Activated naive CD4-positive, alpha-beta T cell treated with anti-CD3 and anti-CD28 coated beads, Interleukin-2, amount 10 ng/mL, durations not matched to agents 7 days and 5 days (primary cell): ENCODE data around the gene EPC2.

Source experiments
- CTCF ChIA-PET: fragments of 350-600 bp; sonication (Branson Sonifier 250); formaldehyde crosslinking; loops from one replicate; lab custom pipeline; 2021; ENCODE audit warnings: antibody characterized with exemption; lab: Charles Lee
- DNase-seq: peaks from one replicate; pipeline ENCODE4 v3.0.0-alpha.2; 2020
- H3K27ac Mint-ChIP-seq: one replicate; pipeline ENCODE4 v1.8.0; 2021; ENCODE audit warnings: mild to moderate bottlenecking, moderate library complexity, mixed read lengths
- H3K27me3 Mint-ChIP-seq: one replicate; pipeline ENCODE4 v1.8.0; 2021; ENCODE audit warnings: mild to moderate bottlenecking, mixed read lengths
- H3K36me3 Mint-ChIP-seq: one replicate; pipeline ENCODE4 v1.8.0; 2021; ENCODE audit warnings: mixed read lengths
- H3K4me1 Mint-ChIP-seq: one replicate; pipeline ENCODE4 v1.8.0; 2021; ENCODE audit warnings: mixed read lengths
- H3K4me3 Mint-ChIP-seq: one replicate; pipeline ENCODE4 v1.8.0; 2021; ENCODE audit warnings: mild to moderate bottlenecking, moderate library complexity, mixed read lengths
- H3K9me3 Mint-ChIP-seq: one replicate; pipeline ENCODE4 v1.8.0; 2021; ENCODE audit warnings: mixed read lengths

The EPC2 gene

DNA sequence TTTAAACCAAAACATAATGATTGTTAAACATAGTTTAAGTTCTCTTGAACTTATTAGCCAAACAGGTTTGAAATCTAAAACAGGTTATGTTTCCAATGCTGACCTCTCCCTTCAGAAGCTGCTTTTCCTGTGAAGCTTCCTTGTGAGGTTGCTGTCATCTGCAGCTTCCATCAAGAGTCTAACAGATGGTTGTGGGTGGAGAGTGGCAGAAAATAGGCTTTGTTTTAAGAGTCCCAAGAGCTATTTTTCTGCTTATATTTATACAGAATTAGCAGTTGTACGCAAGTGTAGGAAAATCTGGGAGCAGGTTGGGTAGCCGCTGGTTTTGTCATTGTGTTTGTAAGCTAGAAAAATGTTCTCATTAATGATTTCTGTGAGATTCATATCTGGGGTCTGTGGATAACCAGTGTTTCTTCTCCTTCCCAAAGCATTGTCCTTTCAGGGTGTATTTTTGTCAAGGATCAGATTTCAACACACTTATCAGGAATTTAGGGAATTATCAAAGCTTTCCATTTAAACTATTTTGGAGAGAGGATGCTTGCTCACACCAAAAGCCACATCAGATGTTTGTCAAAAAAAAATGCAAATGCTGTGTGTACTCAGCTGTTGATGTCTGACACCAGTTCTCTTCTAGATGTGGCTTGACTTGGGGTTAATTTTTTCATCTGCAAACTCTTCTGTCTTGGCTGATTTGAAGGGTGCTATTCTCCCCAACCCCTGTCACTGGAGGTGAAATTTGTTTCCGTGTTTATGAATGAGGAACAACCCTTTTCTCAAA lies 152.4 kb downstream of the EPC2 start:
- DNase-seq, result no peak
- Mint-ChIP-seq H3K36me3 (no peaks in the 10 kb centered on the region), H3K27ac (no peak overlapping the region), H3K9me3 (no peaks in the 10 kb centered on the region), H3K27me3 (peaks cover 12% of the 10 kb centered on the region), H3K4me1 (no peaks in the 10 kb centered on the region), H3K4me3 (no peak overlapping the region)
- CTCF ChIA-PET, result no interaction called here

DNA sequence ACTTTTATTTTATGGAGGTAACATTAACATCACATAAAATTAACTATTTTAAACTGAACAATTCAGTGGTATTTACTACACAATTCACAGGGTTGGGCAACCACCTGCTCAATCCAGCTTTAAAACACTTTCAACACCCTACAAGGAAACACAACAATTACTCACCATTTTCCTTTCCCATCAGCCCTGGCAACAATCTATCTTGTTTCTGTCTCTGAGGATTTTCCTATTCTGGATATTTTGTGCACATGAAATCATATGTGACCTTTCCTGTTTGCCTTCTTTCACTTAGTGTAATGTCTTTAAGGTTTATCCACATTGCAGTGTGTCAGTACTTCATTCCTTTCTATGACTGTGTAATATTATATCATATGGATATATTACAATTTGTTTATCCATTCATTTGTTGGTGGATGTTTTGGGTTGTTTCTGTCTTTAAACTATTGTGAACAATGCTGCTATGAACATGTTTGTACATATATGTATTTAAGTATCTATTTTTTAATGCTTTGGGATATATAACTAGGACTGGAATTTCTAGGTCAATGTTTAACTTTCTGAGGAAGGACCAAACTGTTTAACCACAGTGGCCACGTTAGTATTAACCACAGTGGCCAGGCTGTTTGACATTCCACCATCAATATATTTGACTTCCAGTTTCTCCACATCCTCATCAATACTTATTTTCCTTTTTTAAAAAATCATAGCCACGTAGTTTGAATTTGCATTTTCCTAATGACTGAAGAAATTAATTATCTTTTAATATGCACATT lies 158.1 kb downstream of the EPC2 start:
- Mint-ChIP-seq H3K9me3 (peaks cover 4% of the 10 kb centered on the region), H3K36me3 (no peaks in the 10 kb centered on the region), H3K27ac (no peak overlapping the region), H3K27me3 (peaks cover 13% of the 10 kb centered on the region), H3K4me1 (no peaks in the 10 kb centered on the region), H3K4me3 (no peak overlapping the region)
- CTCF ChIA-PET, result no interaction called here
- DNase-seq, result no peak

DNA sequence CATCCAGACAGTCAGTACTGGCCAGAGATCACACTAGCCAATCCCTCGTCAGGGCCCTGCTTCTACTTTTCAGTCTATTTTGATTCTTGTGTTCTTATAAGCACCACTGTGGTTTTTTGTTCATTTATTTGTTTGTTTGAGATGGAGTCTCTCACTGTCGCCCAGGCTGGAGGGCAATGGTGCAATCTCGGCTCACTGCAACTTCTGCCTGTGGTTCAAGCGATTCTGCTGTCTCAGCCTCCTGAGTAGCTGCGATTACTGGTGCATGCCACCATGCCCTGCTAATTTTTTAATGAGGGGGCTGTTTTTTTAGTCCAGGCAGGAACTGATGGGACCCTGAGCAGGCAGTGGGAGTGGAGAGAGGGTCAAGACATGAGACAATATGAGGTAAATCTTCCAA lies 165.5 kb downstream of the EPC2 start:
- H3K27me3 Mint-ChIP-seq, result peaks cover 23% of the 10 kb centered on the region
- H3K4me3 Mint-ChIP-seq, result no peak overlapping the region
- no peak for DNase-seq
- H3K9me3 Mint-ChIP-seq, result peaks cover 4% of the 10 kb centered on the region
- no peak overlapping the region for H3K27ac Mint-ChIP-seq
- no peaks in the 10 kb centered on the region for H3K36me3 Mint-ChIP-seq
- CTCF ChIA-PET, result no interaction called here
- H3K4me1 Mint-ChIP-seq, result no peaks in the 10 kb centered on the region

DNA sequence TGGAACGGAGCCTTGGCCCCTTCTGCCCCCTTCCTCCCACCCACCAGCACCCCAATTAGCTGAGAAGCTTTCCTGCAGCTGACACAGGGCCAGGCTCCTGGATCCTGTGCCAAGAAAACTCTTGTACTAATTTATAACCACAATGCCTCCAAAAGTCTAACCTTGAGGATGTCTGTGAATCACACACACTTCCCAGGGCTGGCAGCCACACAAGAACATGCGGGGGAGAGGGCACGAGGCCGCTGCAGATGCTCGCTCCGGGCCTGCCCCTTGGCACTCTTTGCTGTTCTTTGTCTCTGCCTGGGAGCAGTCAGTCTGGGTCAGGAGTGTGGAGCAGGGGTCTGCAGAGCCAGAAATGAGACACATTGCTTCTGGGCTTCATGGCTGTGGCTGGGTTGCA lies 167.8 kb downstream of the EPC2 start:
- Mint-ChIP-seq H3K4me3 (no peak overlapping the region), H3K27ac (no peak overlapping the region), H3K4me1 (peaks cover 1% of the 10 kb centered on the region), H3K27me3 (peaks cover 24% of the 10 kb centered on the region), H3K36me3 (no peaks in the 10 kb centered on the region), H3K9me3 (no peaks in the 10 kb centered on the region)
- DNase-seq, result no peak
- CTCF ChIA-PET, result no interaction called here

DNA sequence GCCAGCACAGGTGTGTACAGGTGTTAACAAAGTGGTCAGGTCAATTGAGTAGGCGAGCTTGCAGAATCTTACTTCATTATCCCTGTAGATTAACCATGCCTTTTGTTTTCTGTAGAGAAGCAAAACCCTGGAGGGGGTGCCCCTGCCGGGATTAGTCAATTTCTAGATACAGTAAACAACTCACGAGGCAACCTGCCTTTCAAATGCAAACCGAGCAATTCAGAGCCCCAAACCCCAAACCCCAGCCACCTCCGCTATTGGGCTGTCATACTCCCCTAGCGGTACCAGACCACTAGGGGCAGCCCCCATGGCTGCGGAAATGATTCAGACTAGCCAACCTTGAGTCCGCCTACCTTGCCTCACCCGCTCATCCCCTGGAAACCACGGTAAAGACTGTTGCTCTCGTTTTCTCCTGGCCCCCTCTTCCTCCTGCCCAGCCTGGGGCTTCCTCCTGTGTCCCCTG lies 169.1 kb downstream of the EPC2 start:
- Mint-ChIP-seq H3K27ac (no peak overlapping the region), H3K4me1 (peaks cover 4% of the 10 kb centered on the region), H3K27me3 (peaks cover 19% of the 10 kb centered on the region), H3K36me3 (no peaks in the 10 kb centered on the region), H3K9me3 (no peaks in the 10 kb centered on the region), H3K4me3 (no peak overlapping the region)
- CTCF ChIA-PET, result no interaction called here
- no peak for DNase-seq

DNA sequence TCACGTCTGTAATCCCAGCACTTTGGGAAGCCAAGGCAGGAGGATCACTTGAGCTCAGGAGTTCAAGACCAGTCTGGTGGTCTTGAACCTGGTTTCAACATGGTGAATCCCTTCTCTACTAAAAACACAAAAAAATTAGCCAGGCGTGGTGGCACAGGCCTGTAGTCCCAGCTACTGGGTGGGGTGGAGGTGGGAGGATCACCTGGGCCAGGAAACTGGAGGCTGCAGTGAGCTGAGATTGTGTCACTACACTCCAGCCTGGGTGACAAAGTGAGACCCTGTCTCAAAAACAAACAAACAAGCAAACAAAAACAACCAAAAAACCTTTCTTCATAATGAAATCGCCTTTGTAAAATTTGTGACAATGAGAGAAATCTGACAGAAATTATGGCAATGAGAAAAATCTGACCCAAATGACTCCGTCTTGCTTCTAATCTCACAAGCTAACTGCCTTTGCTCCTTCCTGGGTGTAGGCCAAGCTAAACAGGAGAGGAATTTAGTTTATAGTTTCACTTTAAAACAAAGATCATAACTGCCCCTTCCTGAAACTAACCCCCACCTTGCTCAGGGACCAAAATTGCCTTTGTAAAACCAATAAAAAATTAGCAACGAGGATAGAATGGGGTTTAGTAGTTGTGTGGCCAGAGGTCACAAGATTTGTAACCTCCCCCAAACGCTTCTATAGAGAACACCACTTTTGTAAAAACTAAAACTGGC lies 169.8 kb downstream of the EPC2 start:
- Mint-ChIP-seq H3K27me3 (peaks cover 21% of the 10 kb centered on the region), H3K9me3 (no peaks in the 10 kb centered on the region), H3K36me3 (no peaks in the 10 kb centered on the region), H3K4me3 (no peak overlapping the region), H3K4me1 (peaks cover 4% of the 10 kb centered on the region), H3K27ac (no peak overlapping the region)
- DNase-seq, result no peak
- CTCF ChIA-PET, result no interaction called here

DNA sequence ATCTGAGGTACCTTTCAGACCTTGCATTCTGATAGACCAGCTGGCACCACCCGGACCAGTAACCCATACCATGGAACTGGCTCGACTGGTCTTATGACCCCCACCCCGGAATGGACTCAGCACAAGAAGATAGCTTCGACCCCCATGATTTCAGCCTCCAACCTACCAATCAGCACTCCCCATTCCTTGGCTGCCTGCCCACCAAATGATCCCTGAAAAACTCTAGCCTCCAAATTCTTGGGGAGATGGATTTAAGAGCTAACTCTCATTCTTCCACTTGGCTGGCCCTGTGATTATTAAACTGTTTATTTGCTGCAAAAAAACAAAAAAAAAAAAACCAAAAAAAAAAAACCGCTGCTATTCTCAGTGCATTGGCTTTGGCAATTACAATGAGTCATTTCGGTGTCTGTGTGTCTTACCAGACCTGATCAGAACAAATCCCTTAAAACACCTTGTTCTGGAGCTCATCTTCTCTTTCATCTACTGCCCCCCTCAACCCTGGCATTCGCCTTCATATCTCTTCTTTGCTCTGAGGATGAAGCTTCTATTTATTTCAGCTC lies 170.4 kb downstream of the EPC2 start:
- no peak overlapping the region for H3K4me3 Mint-ChIP-seq
- no peaks in the 10 kb centered on the region for H3K9me3 Mint-ChIP-seq
- no peak for DNase-seq
- H3K27ac Mint-ChIP-seq, result no peak overlapping the region
- peaks cover 4% of the 10 kb centered on the region for H3K4me1 Mint-ChIP-seq
- H3K27me3 Mint-ChIP-seq, result peaks cover 19% of the 10 kb centered on the region
- CTCF ChIA-PET, result no interaction called here
- H3K36me3 Mint-ChIP-seq, result no peaks in the 10 kb centered on the region

DNA sequence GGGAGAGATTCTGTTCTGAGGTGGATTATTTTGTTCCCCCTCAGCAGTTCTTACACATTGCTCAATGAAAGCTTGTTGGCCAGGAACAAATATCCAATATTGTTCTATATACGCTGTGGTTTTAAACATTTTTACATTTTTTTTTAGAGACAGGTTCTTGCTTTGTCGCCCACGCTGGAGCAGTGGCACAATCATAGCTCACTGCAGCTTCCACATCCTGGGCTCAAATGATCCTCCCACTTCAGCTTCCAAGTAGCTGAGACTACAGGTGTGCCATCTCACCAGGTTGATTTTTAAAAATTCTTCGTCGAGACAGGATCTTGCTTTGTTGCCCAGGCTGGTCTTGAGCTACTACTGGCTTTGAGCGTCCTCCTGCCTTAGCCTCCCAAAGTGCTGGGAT lies 171.6 kb downstream of the EPC2 start:
- Mint-ChIP-seq H3K27ac (no peak overlapping the region), H3K4me3 (no peak overlapping the region), H3K27me3 (peaks cover 18% of the 10 kb centered on the region), H3K9me3 (no peaks in the 10 kb centered on the region), H3K4me1 (peaks cover 4% of the 10 kb centered on the region), H3K36me3 (no peaks in the 10 kb centered on the region)
- CTCF ChIA-PET, result no interaction called here
- DNase-seq, result no peak

DNA sequence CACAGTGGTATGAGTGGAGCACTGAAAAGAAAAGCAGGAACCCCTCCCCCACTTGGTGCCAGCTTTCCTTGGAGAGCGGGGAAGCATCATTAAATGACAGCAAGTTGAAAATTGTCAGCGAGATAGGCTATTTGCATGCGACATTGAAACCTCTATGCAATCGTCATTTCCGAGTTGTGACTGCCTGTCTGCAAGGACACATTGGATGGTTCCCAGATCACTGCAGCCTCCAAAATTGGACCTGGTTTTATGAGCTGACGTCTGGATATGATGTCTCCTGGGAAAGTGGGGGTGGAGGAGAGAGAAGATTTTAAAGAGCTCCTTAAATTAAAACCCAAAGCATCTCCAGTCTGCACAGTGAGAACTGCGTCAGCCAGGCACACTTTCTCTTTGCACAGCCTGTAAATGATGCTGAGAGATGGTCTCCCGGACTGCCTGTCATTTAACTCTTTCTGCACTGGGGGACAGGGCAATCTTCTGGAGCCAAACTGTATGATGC lies 172.7 kb downstream of the EPC2 start:
- no peaks in the 10 kb centered on the region for H3K9me3 Mint-ChIP-seq
- peaks cover 18% of the 10 kb centered on the region for H3K27me3 Mint-ChIP-seq
- CTCF ChIA-PET, result no interaction called here
- H3K4me3 Mint-ChIP-seq, result peak overlapping the region; percentile 37
- H3K4me1 Mint-ChIP-seq, result peaks cover 4% of the 10 kb centered on the region
- no peaks in the 10 kb centered on the region for H3K36me3 Mint-ChIP-seq
- no peak overlapping the region for H3K27ac Mint-ChIP-seq
- no peak for DNase-seq

DNA sequence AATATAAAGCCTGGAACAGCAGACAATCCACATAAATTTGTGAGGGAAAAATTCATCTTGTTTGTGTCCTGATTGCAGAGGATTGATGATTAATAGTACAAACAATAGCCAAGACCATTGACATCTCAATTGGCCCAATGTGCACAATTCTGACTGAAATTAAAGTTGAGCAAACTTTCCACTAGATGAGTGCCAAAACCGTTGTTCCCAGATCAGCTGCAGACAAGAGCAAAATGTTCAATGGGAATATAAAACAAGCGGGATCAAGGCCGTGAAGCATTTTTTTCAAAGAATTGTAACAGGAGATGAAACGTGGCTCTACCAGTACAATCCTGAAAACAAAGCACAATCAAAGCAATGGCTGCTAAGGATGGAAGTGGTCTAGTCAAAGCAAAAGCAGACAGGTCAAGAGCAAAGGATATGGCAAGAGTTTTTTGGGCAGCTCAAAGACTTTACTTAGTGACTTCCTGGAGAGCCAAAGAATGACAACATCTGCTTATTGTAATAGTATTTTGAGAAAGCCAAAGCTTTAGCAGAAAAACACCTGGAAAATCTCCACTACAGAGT lies 174.6 kb downstream of the EPC2 start:
- Mint-ChIP-seq H3K9me3 (no peaks in the 10 kb centered on the region), H3K4me3 (no peak overlapping the region)
- DNase-seq, result no peak

DNA sequence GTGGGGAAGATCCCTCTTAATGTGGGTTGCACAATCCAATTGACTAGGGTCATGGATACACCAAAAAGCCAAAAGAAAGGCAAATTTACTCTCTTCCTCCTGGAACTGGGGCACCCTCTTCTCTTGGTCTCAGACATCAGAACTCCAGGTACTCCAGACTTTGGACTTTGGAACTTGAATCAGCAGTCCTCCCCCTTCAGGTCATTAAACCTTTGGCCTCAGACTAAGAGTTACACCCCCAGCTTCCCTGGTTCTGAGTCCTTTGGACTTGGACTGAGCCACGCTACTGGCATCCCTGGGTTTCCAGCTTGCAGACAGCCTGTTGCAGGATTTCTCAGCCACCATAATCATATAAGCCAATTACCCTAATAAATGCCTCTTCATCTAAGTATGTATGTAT lies 179.6 kb downstream of the EPC2 start:
- no peak for DNase-seq
- CTCF ChIA-PET, result no interaction called here
- H3K36me3 Mint-ChIP-seq, result no peaks in the 10 kb centered on the region
- no peak overlapping the region for H3K4me3 Mint-ChIP-seq
- no peaks in the 10 kb centered on the region for H3K9me3 Mint-ChIP-seq
- H3K27me3 Mint-ChIP-seq, result peaks cover 1% of the 10 kb centered on the region
- no peaks in the 10 kb centered on the region for H3K4me1 Mint-ChIP-seq
- H3K27ac Mint-ChIP-seq, result no peak overlapping the region

More for the DNA sequence above, 174.6 kb downstream of the EPC2 start:
- peaks cover 14% of the 10 kb centered on the region for H3K27me3 Mint-ChIP-seq
- H3K27ac Mint-ChIP-seq, result no peak overlapping the region
- no peaks in the 10 kb centered on the region for H3K36me3 Mint-ChIP-seq
- peaks cover 4% of the 10 kb centered on the region for H3K4me1 Mint-ChIP-seq
- CTCF ChIA-PET, result no interaction called here

DNA sequence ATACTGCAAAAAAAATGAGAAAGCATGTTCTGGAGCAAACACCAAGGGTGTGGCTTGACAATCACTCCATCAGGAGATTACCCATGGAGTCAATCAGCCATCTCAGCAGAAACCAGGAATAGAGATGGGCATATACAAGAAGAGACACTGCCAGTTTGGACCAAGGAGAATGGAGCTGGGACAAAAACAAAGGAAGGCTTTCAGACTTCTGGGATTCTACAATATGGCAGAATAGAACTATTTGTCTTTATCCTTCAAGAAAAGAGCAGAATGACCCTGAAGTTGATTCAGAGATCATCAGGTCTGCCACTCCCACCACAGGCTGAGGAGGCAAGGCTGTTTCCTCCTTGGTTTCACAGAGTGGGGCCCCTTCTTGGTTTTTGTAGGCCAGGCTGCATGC lies 182.2 kb downstream of the EPC2 start:
- Mint-ChIP-seq H3K36me3 (no peaks in the 10 kb centered on the region), H3K4me1 (no peaks in the 10 kb centered on the region), H3K4me3 (no peak overlapping the region), H3K27ac (no peak overlapping the region), H3K9me3 (no peaks in the 10 kb centered on the region), H3K27me3 (no peaks in the 10 kb centered on the region)
- CTCF ChIA-PET, result no interaction called here
- no peak for DNase-seq

DNA sequence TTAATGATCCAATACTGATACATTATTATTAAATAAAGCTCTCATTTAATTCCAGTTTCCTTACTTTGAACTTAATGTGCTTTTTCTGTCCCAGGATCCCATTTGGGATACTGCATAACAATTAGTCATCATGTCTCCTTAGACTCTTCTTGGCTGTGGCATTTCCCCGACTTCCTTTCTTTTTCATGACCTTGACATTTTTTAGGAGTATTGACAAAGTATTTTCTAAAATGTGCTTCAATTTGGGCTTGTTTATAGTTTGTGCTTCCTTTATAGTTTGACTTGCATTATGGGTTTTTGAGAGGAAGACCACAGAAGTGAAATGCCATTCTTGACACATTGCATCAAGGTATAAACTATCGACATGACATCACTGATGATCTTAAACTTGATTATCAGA lies 184.4 kb downstream of the EPC2 start:
- no peaks in the 10 kb centered on the region for H3K4me1 Mint-ChIP-seq
- CTCF ChIA-PET, result no interaction called here
- H3K27me3 Mint-ChIP-seq, result peaks cover 4% of the 10 kb centered on the region
- H3K4me3 Mint-ChIP-seq, result no peak overlapping the region
- no peaks in the 10 kb centered on the region for H3K36me3 Mint-ChIP-seq
- H3K9me3 Mint-ChIP-seq, result no peaks in the 10 kb centered on the region
- H3K27ac Mint-ChIP-seq, result no peak overlapping the region
- no peak for DNase-seq

DNA sequence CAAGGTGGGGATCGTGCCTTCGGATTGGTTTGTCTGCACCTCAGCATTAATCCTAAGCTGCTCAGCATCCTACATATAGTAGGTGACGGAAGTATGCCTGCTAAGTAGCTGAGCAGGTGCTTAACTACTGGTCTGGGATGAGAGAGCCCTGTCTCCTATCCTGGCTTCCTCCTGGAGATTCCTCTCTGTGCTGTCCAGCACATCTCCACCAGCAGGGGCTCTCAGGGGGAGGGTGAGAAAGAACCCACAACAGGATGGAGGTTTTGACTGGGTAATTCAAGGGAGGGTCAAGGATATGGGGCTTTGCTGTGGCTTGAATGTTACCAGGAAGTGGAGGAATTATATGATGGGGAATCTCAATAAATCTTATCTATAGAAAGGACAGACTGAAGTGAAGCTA lies 185.1 kb downstream of the EPC2 start:
- DNase-seq, result no peak
- no peaks in the 10 kb centered on the region for H3K4me1 Mint-ChIP-seq
- H3K36me3 Mint-ChIP-seq, result no peaks in the 10 kb centered on the region
- CTCF ChIA-PET, result no interaction called here
- no peak overlapping the region for H3K4me3 Mint-ChIP-seq
- no peaks in the 10 kb centered on the region for H3K9me3 Mint-ChIP-seq
- no peak overlapping the region for H3K27ac Mint-ChIP-seq
- peaks cover 5% of the 10 kb centered on the region for H3K27me3 Mint-ChIP-seq
